ENCODE data around the gene CDC42EP3.

GRCh38 chr2:37600735-37601134 is 70.7 kb downstream of the CDC42EP3 start:
- no peak for TF ChIP-seq CTCF (IDR thresholded peaks at IDR 0.05; ENCODE audit: low read depth, low read length)
- TF ChIP-seq EZH2phosphoT487 (IDR thresholded peaks at IDR 0.05; ENCODE audit: low read depth) = no peak

Data from OCI-LY3 (cell line).